PC-9 (cell line): Measurements from ENCODE around the gene DAP3. TPM values are rescaled to one million over a fixed set of nuclear protein-coding genes. Genes with fewer than 3 reads are reported as not detected.
"Not testable (repeated sequence)": the region's sequence is repeated elsewhere in the genome, so short reads cannot be mapped to it uniquely, and the experiment has no call there.

Experiments
- BruUV-seq: library from RNA; stranded (reverse); fragments of 400-500 nt; replicated peaks from 2 replicates; lab custom pipeline; 2021; lab: Mats Ljungman, UMichigan
- CTCF ChIA-PET: fragments of 300-600 bp; sonication (Branson Sonifier 250); formaldehyde crosslinking; loops from one replicate; lab custom pipeline; 2022; ENCODE audit warnings: antibody characterized with exemption; lab: Charles Lee
- POLR2A ChIA-PET: fragments of 300-600 bp; sonication (Branson Sonifier 250); formaldehyde crosslinking; loops from one replicate; lab custom pipeline; 2022; ENCODE audit warnings: antibody characterized with exemption; ENCODE audit not compliant: unreplicated experiment; lab: Charles Lee
- DNase-seq, 2 experiments: peaks; one replicate each; pipeline versions ENCODE4 v3.0.0 to v3.0.0-alpha.2; 2015 to 2022; ENCODE audit warnings: mixed read lengths in 1 of 2
- H2AFZ ChIP-seq: fragments of 200-600 bp; sonication (generic); 2 replicates; pipeline ENCODE4 v1.8.1; 2017; ENCODE audit warnings: antibody characterized with exemption
- H3F3A ChIP-seq: fragments of 200-600 bp; sonication (generic); 2 replicates; pipeline ENCODE4 v1.8.1; 2017; ENCODE audit warnings: antibody characterized with exemption, mild to moderate bottlenecking, low read depth; ENCODE audit not compliant: insufficient read depth
- H3K27ac ChIP-seq: fragments of 200-600 bp; sonication (generic); 2 replicates; pipeline ENCODE4 v1.6.1; 2016; ENCODE audit warnings: mixed run types
- H3K27me3 ChIP-seq: fragments of 200-600 bp; sonication (generic); 2 replicates; pipeline ENCODE4 v1.6.1; 2016; ENCODE audit warnings: low read depth, mixed run types; ENCODE audit not compliant: insufficient read depth
- H3K36me3 ChIP-seq: fragments of 200-600 bp; sonication (generic); 2 replicates; pipeline ENCODE4 v1.6.1; 2016; ENCODE audit warnings: low read depth, mixed run types
- H3K4me1 ChIP-seq: fragments of 200-600 bp; sonication (generic); replicated peaks from 2 replicates; pipeline ENCODE4 v1.6.1; 2016; ENCODE audit warnings: mixed run types; ENCODE audit not compliant: insufficient read depth
- H3K4me2 ChIP-seq: fragments of 200-600 bp; sonication (generic); 2 replicates; pipeline ENCODE4 v1.6.1; 2017; ENCODE audit warnings: mixed run types
- H3K4me3 ChIP-seq: fragments of 200-600 bp; sonication (generic); 2 replicates; pipeline ENCODE4 v1.6.1; 2016; ENCODE audit warnings: mixed run types
- H3K79me2 ChIP-seq: fragments of 200-600 bp; sonication (generic); 2 replicates; pipeline ENCODE4 v1.6.1; 2017; ENCODE audit warnings: low read depth, mixed run types
- H3K9me2 ChIP-seq: fragments of 200-600 bp; sonication (generic); 2 replicates; pipeline ENCODE4 v1.8.1; 2017; ENCODE audit warnings: mild to moderate bottlenecking; ENCODE audit not compliant: insufficient read depth
- H3K9me3 ChIP-seq: fragments of 200-600 bp; sonication (generic); 2 replicates; pipeline ENCODE4 v1.8.1; 2016; ENCODE audit warnings: low read depth; ENCODE audit not compliant: insufficient read depth
- H4K20me1 ChIP-seq: fragments of 200-600 bp; sonication (generic); 2 replicates; pipeline ENCODE4 v1.8.1; 2017; ENCODE audit not compliant: insufficient read depth
- EZH2 ChIP-seq: fragments of 200-600 bp; sonication (generic); IDR thresholded peaks from 2 replicates; pipeline ENCODE4 v1.8.0; 2017; ENCODE audit warnings: antibody characterized with exemption, low read depth
- intact Hi-C: fragments of 100-400 bp; cut with micrococcal nuclease; formaldehyde crosslinking; loops from one replicate; pipeline ENCODE4 v1.10.0; 2022; ENCODE audit not compliant: unreplicated experiment
- total RNA-seq: library from RNA; stranded (reverse); gene quantifications from 2 replicates; pipeline ENCODE4 v1.2.3, GENCODE V29; 2021
- TF ChIP-seq, protein P1 (sequence below): fragments of 200-600 bp; sonication (generic); conservative IDR thresholded peaks from 2 replicates; pipeline ENCODE4 v1.6.1; 2017; ENCODE audit warnings: mixed run types, antibody characterized with exemption, mild to moderate bottlenecking, moderate library complexity

DAP3 gene
- total RNA-seq, 1 experiment from 2014 or later: 111 TPM

DNA sequence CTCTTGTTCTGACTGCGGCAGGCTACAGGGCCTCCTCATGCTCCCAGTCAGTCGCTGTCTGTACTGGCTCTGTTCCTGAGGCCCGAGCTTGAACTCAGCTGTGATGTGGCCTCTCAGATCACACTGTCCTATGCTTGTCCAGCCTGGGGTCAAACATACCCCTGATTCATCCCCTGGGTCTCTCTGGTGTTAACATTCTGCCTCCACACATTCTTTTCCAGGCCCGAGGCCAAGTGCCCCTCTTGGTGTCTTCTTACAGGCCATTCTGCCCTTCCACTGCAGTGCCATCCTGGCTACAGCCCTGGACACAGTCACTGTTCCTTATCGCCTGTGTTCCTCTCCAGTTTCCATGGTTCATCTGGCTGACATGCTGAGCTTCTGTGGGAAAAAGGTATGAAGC is 59.2 kb downstream of the DAP3 start:
- H3K79me2 ChIP-seq, H3F3A ChIP-seq, H4K20me1 ChIP-seq, CTCF ChIA-PET, H3K4me3 ChIP-seq, H3K9me3 ChIP-seq, H3K4me1 ChIP-seq, DNase-seq, H3K9me2 ChIP-seq, H3K4me2 ChIP-seq, POLR2A ChIA-PET, intact Hi-C loops, BruUV-seq, H3K36me3 ChIP-seq, H2AFZ ChIP-seq, H3K27ac ChIP-seq, H3K27me3 ChIP-seq: not testable (repeated sequence)

DNA sequence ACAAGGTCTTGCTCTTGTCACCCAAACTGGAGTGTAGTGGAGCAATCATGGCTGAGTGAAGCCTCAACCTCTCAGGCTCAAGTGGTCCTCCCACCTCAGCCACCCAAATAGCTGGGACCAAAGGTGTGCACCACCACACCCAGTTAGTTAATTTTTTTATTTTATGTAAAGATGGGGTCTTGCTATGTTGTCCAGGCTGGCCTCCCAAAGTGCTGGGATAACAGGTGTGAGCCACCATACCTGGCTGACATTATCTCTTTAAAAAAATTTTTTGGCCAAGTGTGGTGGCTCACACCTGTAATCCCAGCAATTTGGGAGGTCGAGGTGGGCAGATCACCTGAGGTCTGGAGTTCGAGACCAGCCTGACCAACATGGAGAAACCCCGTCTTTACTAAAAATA is 70.1 kb downstream of the DAP3 start:
- H3K36me3 ChIP-seq: peaks cover 34% of the 10 kb centered on the region
- H2AFZ ChIP-seq, H3K4me2 ChIP-seq, intact Hi-C loops, H3K27me3 ChIP-seq, H4K20me1 ChIP-seq, H3K9me2 ChIP-seq, H3K9me3 ChIP-seq, BruUV-seq, H3K27ac ChIP-seq, CTCF ChIA-PET, DNase-seq, H3K79me2 ChIP-seq, H3K4me3 ChIP-seq, POLR2A ChIA-PET: not testable (repeated sequence)
- H3K4me1 ChIP-seq: peaks cover 23% of the 10 kb centered on the region
- H3F3A ChIP-seq: peaks cover 29% of the 10 kb centered on the region

DNA sequence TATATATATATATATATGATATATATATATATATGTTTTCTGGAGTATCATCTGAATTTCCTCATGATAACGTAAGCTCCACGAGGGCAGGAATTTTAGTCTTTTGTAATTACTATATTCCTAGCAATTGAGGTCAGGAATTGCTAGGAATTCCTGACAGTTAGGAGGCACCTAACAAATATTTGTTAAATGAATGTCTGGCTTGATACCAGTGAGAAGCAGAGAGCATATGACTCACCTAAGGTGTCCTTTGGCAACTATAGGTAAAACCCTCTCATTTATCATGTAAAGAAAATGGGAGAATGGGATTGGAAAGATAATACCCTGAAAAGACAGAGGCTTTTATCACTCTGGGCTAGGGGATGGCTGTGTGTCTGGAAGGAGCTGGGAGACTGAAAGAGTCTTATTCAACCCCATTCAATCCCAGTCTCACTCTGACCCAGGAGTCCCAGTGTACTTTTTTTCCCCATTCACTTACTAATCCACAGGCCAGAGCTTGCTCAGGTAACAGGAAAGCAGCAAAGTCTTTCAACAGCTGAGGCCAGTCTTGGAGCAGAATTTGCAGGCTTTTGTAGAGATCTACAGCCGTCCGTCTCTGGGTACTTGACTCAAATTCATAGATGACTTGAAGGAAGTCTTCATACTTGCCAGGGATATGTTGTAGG is 71.2 kb downstream of the DAP3 start:
- H3K27me3 ChIP-seq: no peaks in the 10 kb centered on the region
- no peak for TF ChIP-seq EZH2
- TF ChIP-seq, protein P1, sequence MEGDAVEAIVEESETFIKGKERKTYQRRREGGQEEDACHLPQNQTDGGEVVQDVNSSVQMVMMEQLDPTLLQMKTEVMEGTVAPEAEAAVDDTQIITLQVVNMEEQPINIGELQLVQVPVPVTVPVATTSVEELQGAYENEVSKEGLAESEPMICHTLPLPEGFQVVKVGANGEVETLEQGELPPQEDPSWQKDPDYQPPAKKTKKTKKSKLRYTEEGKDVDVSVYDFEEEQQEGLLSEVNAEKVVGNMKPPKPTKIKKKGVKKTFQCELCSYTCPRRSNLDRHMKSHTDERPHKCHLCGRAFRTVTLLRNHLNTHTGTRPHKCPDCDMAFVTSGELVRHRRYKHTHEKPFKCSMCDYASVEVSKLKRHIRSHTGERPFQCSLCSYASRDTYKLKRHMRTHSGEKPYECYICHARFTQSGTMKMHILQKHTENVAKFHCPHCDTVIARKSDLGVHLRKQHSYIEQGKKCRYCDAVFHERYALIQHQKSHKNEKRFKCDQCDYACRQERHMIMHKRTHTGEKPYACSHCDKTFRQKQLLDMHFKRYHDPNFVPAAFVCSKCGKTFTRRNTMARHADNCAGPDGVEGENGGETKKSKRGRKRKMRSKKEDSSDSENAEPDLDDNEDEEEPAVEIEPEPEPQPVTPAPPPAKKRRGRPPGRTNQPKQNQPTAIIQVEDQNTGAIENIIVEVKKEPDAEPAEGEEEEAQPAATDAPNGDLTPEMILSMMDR: no peak
- no peak overlapping the region for H2AFZ ChIP-seq
- H3K36me3 ChIP-seq: peaks cover 38% of the 10 kb centered on the region
- H4K20me1 ChIP-seq: no peaks in the 10 kb centered on the region
- CTCF ChIA-PET: interaction anchor here (0.7 kb wide), 1 partner anchor 208 kb away, joined by 5 read pairs; no protein-coding TSS in a partner anchor
- H3K9me3 ChIP-seq: no peaks in the 10 kb centered on the region
- DNase-seq: peak in 1 of 2 experiments; percentile 55
- BruUV-seq: no TSS peak
- H3K27ac ChIP-seq: peak overlapping the region; percentile 23; the same call in 1 of the 2 replicates
- H3K4me1 ChIP-seq: peaks cover 25% of the 10 kb centered on the region
- POLR2A ChIA-PET: no interaction called here
- no peaks in the 10 kb centered on the region for H3K79me2 ChIP-seq
- no peaks in the 10 kb centered on the region for H3K9me2 ChIP-seq
- peaks cover 40% of the 10 kb centered on the region for H3F3A ChIP-seq
- intact Hi-C loops: no loop called here
- no peak overlapping the region for H3K4me3 ChIP-seq
- no peak overlapping the region for H3K4me2 ChIP-seq

DNA sequence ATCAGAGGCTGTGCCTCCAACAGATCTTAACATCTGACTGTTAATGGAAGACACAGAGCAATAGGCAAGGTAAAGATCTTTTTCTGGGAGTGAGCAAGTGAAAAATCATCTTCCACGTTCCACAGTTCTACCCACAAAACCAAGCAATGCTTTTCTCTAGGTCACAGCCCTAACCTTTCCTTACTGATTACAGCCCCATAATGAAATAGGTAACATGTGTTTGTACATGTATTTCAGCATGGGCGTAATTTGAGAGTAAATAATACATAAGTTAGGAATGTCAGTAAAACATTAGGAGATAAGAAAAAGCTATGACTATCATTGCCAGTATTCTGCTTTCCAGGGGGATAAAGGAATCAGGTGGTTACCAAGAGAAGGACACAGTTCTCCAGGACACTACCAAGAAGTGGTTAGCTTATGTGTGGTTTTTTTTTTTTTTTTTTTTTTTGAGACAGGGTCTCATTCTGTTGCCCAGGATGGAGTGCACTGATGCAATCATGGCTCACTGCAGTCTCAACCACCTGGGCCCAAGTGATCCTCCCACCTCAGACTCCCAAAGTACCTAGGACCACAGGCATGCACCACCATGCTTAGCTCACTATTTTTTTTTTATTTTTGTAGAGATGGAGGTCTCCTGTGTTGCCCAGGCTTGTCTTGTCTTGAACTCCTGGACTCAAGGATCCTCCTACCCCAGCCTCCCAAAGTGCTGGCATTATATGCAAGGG is 72.0 kb downstream of the DAP3 start:
- TF ChIP-seq, protein P1: no peak
- TF ChIP-seq EZH2: no peak
- no peak for DNase-seq
- Histone ChIP-seq H3K4me2 (no peak overlapping the region), H3K27me3 (no peaks in the 10 kb centered on the region), H2AFZ (no peak overlapping the region), H3K4me1 (peaks cover 25% of the 10 kb centered on the region), H3K4me3 (no peak overlapping the region), H3K27ac (no peak overlapping the region), H3K9me2 (no peaks in the 10 kb centered on the region), H4K20me1 (no peaks in the 10 kb centered on the region), H3K36me3 (peaks cover 41% of the 10 kb centered on the region), H3K79me2 (no peaks in the 10 kb centered on the region), H3K9me3 (no peaks in the 10 kb centered on the region), H3F3A (peaks cover 42% of the 10 kb centered on the region)
- intact Hi-C loops: no loop called here
- ChIA-PET CTCF (interaction anchor here (0.7 kb wide), 1 partner anchor 207 kb away, joined by 5 read pairs; no protein-coding TSS in a partner anchor), POLR2A (no interaction called here)
- BruUV-seq: no TSS peak
